ENCODE data around the gene ITGA3. TPM values are rescaled to one million over a fixed set of nuclear protein-coding genes. Genes with fewer than 3 reads are reported as not detected.

ITGA3 gene
- total and polyA plus RNA-seq, 7 donors: 15.6 to 85.1 (median 38.4) TPM

- intact Hi-C loops (cut with DNase I): no loop called here
- peaks cover 0 to 30% (median 19%) of the 10 kb centered on the region in 4 donors for H3K4me1 ChIP-seq
- no peak overlapping the region for H3K27ac ChIP-seq
- H3K27me3 ChIP-seq: no peaks in the 10 kb centered on the region
- no peak for DNase-seq
- TF ChIP-seq POLR2A (IDR thresholded peaks at IDR 0.05): no peak
- no peak for TF ChIP-seq EP300 (IDR thresholded peaks at IDR 0.05)
- TF ChIP-seq POLR2AphosphoS5 (IDR thresholded peaks at IDR 0.05): no peak
- no peak for TF ChIP-seq CTCF (IDR thresholded peaks at IDR 0.05)
- no peak overlapping the region for H3K4me3 ChIP-seq
- WGBS, 2 donors: 64 to 78% methylated on average over 4 of the region's 4 CpGs
- no peaks in the 10 kb centered on the region for H3K9me3 ChIP-seq
- no peaks in the 10 kb centered on the region for H3K36me3 ChIP-seq
Observed at GRCh38 chr17:50051082-50051576, 4.8 kb upstream of the ITGA3 start.

- intact Hi-C loops (cut with DNase I): no loop called here
- no peak for DNase-seq
Observed at GRCh38 chr17:50051606-50052005, 4.3 kb upstream of the ITGA3 start.

DNA sequence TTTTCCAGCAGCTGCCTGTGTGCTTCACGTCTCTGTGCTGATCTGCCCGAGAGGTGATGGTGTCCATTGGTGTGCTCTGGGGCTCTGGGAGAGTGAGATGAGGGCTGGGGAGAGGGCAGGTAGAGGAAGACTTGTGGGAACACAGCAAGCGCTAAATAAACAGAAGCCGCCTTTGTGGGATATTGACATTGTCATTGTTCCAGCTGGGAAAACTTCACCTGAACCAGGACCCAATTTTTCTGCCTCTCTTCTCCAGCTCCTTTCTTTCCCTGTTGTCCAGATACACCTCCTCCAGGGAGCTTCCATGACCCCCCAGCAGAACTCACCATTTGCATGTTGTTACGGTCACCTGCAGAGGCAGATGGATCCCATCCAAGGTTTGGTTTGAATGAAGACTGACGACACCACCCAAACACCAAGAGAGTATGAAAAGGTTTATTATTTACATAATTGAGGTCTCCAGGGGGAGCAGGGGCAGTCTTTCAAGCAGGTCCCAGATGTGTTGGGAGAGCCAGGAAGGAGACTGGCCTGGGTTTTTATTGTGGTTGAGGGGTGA lies 3.6 kb upstream of the ITGA3 start:
- no peak overlapping the region for H3K27ac ChIP-seq
- H3K9me3 ChIP-seq: no peaks in the 10 kb centered on the region
- WGBS, 2 donors: 21 to 69% methylated on average over 6 of the region's 6 CpGs
- peaks cover 0 to 38% (median 27%) of the 10 kb centered on the region in 4 donors for H3K4me1 ChIP-seq
- H3K36me3 ChIP-seq: no peaks in the 10 kb centered on the region
- intact Hi-C loops (cut with DNase I): no loop called here
- no peaks in the 10 kb centered on the region for H3K27me3 ChIP-seq
- TF ChIP-seq EP300 (IDR thresholded peaks at IDR 0.05): no peak
- no peak for TF ChIP-seq POLR2AphosphoS5 (IDR thresholded peaks at IDR 0.05)
- TF ChIP-seq CTCF (IDR thresholded peaks at IDR 0.05): no peak
- no peak for TF ChIP-seq POLR2A (IDR thresholded peaks at IDR 0.05)
- no peak for DNase-seq
- H3K4me3 ChIP-seq: no peak overlapping the region

More at GRCh38 chr17:50051606-50052005, 4.3 kb upstream of the ITGA3 start:
- Histone ChIP-seq H3K4me3 (no peak overlapping the region), H3K9me3 (no peaks in the 10 kb centered on the region), H3K27ac (no peak overlapping the region), H3K36me3 (no peaks in the 10 kb centered on the region), H3K27me3 (no peaks in the 10 kb centered on the region), H3K4me1 (peaks cover 0 to 31% (median 21%) of the 10 kb centered on the region in 4 donors)
- TF ChIP-seq POLR2A (IDR thresholded peaks at IDR 0.05) (no peak), EP300 (IDR thresholded peaks at IDR 0.05) (no peak), CTCF (IDR thresholded peaks at IDR 0.05) (no peak)
- WGBS, 2 donors: 82 to 83% methylated on average over 2 of the region's 2 CpGs

GRCh38 chr17:50052822-50053653 lies 2.9 kb upstream of the ITGA3 start:
- H3K9me3 ChIP-seq: no peaks in the 10 kb centered on the region
- WGBS, 2 donors: 54 to 66% methylated on average over 7 of the region's 7 CpGs
- no peaks in the 10 kb centered on the region for H3K36me3 ChIP-seq
- H3K4me3 ChIP-seq: no peak overlapping the region
- H3K27ac ChIP-seq: peak overlapping the region in 3 of 4 donors; percentile 13 to 96 (median 22)
- H3K4me1 ChIP-seq: peaks cover 0 to 45% (median 32%) of the 10 kb centered on the region in 4 donors
- H3K27me3 ChIP-seq: no peaks in the 10 kb centered on the region
- TF ChIP-seq POLR2AphosphoS5 (IDR thresholded peaks at IDR 0.05): no peak
- no peak for TF ChIP-seq CTCF (IDR thresholded peaks at IDR 0.05)
- no peak for TF ChIP-seq POLR2A (IDR thresholded peaks at IDR 0.05)
- no peak for TF ChIP-seq EP300 (IDR thresholded peaks at IDR 0.05)
- DNase-seq: no peak
- intact Hi-C loops (cut with DNase I): no loop called here
